Epithelial cell of proximal tubule (primary cell): ENCODE measurements around the gene ZNF778. TPM values are rescaled to one million over a fixed set of nuclear protein-coding genes. Genes with fewer than 3 reads are reported as not detected.

Experiments
- DNase-seq: peaks from one replicate; pipeline ENCODE4 v3.0.0-alpha.2; 2011; ENCODE audit warnings: low read depth
- H3K4me3 ChIP-seq: 2 replicates; pipeline ENCODE4 v1.5.1; 2011; ENCODE audit warnings: low read depth, mild to moderate bottlenecking, low read length
- CTCF ChIP-seq: conservative IDR thresholded peaks from 2 replicates; pipeline ENCODE4 v1.5.1; 2012; ENCODE audit warnings: low read depth, mild to moderate bottlenecking, low read length
- total RNA-seq: library from RNA; depleted of rRNA; stranded (reverse); fragments of >200 nt; gene quantifications from 2 replicates; pipeline ENCODE4 v1.2.3, GENCODE V29; 2015

ZNF778 gene
- total RNA-seq, 1 donor from 2014 or later: 3.7 TPM

DNA sequence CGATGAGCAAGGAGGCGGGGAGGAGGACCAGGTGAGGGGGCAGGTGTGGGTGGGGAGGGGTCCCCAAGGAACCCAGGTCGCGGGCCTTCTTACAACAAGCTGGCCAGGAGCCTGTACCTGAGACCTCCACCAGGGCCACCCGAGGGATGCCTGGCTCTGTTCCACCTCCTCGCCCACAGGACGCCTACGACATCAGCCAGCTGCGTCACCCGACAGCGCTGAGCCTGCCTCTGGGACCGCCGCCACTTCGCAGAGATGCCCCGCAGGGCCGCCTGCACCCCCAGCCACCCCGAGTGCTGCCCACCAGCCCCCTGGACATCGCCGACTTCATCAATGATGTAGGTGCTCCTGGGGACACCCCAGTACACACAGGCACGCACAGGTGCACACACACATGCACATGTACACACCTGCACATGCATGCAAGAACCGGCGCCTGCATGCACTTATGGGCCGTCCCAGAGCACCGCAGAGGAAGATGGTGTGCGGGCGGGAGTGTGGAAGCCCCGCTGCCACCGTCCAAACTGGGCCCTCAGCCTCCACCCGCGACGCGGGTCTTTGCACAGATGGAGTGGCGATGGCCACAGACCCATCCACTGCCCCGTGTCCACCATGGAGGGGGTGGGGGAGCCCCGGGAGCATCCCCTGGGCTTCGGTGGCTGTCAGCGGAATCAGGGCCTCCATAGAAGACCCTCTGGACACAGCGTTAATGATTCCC lies 23.8 kb upstream of the ZNF778 start:
- TF ChIP-seq CTCF: no peak
- no peak overlapping the region for H3K4me3 ChIP-seq
- DNase-seq: no peak

GRCh38 chr16:89194340-89195311 lies 22.9 kb upstream of the ZNF778 start:
- DNase-seq: no peak
- no peak for TF ChIP-seq CTCF
- no peak overlapping the region for H3K4me3 ChIP-seq

GRCh38 chr16:89195521-89196171 lies 21.9 kb upstream of the ZNF778 start:
- no peak overlapping the region for H3K4me3 ChIP-seq
- DNase-seq: no peak
- no peak for TF ChIP-seq CTCF

- no peak for TF ChIP-seq CTCF
- DNase-seq: no peak
- H3K4me3 ChIP-seq: no peak overlapping the region
Observed at GRCh38 chr16:89197033-89197632, 20.4 kb upstream of the ZNF778 start.

DNA sequence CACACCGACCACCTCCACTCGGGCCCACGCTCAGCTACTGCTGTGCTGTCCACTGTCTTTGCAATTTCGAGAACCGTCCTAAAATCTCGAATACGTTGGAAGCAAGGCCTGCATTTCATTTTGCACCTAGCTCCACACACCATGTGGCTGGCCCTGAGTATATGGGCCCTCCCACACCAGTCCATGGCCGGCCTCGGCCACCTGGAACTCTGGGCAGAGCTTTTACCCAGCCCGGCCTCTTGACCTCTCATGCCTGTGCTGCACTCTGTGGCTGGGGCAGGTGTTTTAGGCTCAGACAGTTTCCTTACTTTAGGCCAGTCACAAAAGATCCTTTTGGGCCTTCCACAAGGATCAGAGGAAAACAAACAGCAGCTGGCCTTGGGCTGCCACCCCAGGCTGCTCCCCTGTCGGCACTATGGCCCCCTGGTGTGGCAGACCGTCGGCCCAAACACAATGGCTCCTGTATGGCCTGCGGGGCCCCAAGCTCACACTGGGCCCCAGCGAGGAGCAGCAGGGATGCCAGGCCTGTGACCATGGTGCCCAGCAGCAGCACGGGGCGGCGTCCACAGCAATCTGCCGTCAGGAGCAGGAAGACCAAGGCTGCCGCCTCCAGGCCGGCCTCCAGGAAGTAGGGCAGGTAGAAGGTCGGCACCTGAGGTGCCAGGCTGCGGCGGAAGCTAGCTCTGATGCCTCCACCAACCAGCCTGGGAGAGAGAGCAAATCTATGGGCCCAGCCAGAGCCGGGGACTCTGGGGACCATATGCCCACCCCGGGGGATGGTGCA lies 19.7 kb upstream of the ZNF778 start:
- no peak for DNase-seq
- H3K4me3 ChIP-seq: no peak overlapping the region
- no peak for TF ChIP-seq CTCF

DNA sequence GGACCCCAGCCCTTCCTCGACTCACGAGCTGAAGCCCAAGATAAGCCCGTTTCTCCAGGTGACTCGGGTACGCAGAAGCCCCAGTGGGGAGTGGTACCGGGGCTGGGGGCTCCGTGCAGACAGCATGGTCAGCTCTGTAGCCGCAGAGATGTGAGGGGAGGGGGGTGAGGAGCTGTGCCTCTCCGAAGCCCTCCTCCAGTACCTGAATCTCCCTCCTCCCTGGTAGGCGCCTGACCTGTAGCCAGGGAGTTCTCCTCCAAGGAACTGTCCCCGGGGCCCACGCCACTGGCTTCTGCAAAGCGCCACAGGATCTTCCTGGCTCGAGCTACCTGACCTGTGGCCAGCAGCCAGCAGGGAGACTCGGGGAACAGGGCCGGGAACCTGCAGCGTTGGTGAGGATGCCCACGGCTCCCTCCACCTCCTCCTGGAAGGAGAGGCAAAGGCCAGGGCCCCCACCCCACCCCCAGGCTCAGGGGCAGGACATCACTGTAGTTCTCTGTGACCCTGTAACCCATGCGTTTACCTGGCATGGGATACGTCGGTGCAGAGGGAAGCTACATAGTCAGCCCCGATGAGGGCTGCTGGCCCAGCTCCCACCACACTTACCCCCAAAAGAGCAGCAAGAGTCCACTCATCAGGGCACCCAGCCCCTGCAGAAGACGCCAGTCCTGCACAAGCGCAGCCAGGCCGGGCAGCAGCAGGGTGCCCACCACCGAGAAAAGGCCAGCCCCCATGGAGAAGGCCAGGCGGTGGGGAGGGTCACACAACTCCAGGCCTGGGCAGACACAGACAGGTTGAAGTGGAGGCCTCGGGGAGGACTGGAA lies 18.9 kb upstream of the ZNF778 start:
- no peak for DNase-seq
- no peak overlapping the region for H3K4me3 ChIP-seq
- no peak for TF ChIP-seq CTCF
